Panc1 (cell line): ENCODE measurements around the gene TMEM106A.
"Not testable (repeated sequence)": the region's sequence is repeated elsewhere in the genome, so short reads cannot be mapped to it uniquely, and the experiment has no call there.

ENCODE experiments used
- CTCF ChIP-seq: fragments of 450-650 bp; IDR thresholded peaks from 2 replicates; pipeline ENCODE4 v1.5.1; 2017; ENCODE audit warnings: mild to moderate bottlenecking
- POLR2AphosphoS5 ChIP-seq: IDR thresholded peaks from 2 replicates; pipeline ENCODE4 v1.6.1; 2012; ENCODE audit warnings: mild to moderate bottlenecking, low read depth, low read length, moderate library complexity

- TF ChIP-seq POLR2AphosphoS5, CTCF: not testable (repeated sequence)
Measured at GRCh38 chr17:43233263-43233662, 21.6 kb downstream of the TMEM106A start.
